Regular cardiac myocyte (primary cell): ENCODE measurements around the gene SYT15. TPM values are rescaled to one million over a fixed set of nuclear protein-coding genes. Genes with fewer than 3 reads are reported as not detected.

Experiments
- total RNA-seq: library from RNA; depleted of rRNA; stranded (reverse); fragments of >200 nt; gene quantifications from 2 replicates; pipeline ENCODE4 v1.2.3, GENCODE V29; 2014

Gene SYT15
- under 0.01 TPM in 1 of 2 replicates, not detected in the other for total RNA-seq

GRCh38 chr10:46578474-46579178, at the start of gene SYT15:
Gene SYT15 (plus strand): TSS chr10:46579128. CDS start chr10:46579169, 41 bp downstream.

GRCh38 chr10:46556515-46557318, 22.2 kb upstream of the SYT15 start, which contains the start of gene GPRIN2:
Gene GPRIN2 (minus strand): TSS chr10:46556658. CDS start chr10:46550736, 5,922 bp downstream.

Other genes with a start within 250 kb of the SYT15 start
- gene ANXA8L1, start 203.4 kb upstream of the SYT15 start, total RNA-seq: not detected in 2 replicates
- 0.19 and 0.28 TPM in 2 replicates for gene NPY4R, start 113.2 kb upstream of the SYT15 start, total RNA-seq
- not detected in 2 replicates for gene GPRIN2, start 22.5 kb upstream of the SYT15 start, total RNA-seq